Testis (tissue), 2 donors: ENCODE measurements around the gene SLC12A9.

Experiments
- CTCF ChIP-seq, 3 experiments: fragments of 450-650 bp in 2 of 3; fragments of 200-600 bp in 1 of 3; sonication (generic) in 1 of 3; IDR thresholded peaks; one replicate each; pipeline ENCODE4 v1.5.1; 2016 to 2019; ENCODE audit warnings: antibody characterized with exemption in 3 of 3, mild to moderate bottlenecking in 2 of 3, moderate library complexity in 1 of 3
- POLR2A ChIP-seq: fragments of 450-650 bp; IDR thresholded peaks from one replicate; pipeline ENCODE4 v1.6.1; 2017; ENCODE audit warnings: antibody characterized with exemption, mild to moderate bottlenecking, moderate library complexity

- no peak for TF ChIP-seq CTCF (IDR thresholded peaks at IDR 0.05)
- TF ChIP-seq POLR2A, result no peak
These were observed 9.1 kb downstream of the SLC12A9 start for GRCh38 chr7:100861616-100861985.
